ENCODE data around the gene PDZD2.
"Not testable (repeated sequence)": the region's sequence is repeated elsewhere in the genome, so short reads cannot be mapped to it uniquely, and the experiment has no call there.

PDZD2 gene

GRCh38 chr5:31939151-31939550 is 300.2 kb downstream of the PDZD2 start:
- DNase-seq: no peak

GRCh38 chr5:31941151-31941755 is 302.3 kb downstream of the PDZD2 start:
- no peak for DNase-seq

- DNase-seq: no peak
Observed at GRCh38 chr5:31942546-31942945, 303.6 kb downstream of the PDZD2 start.

GRCh38 chr5:31944684-31945445 is 305.9 kb downstream of the PDZD2 start:
- no peak for DNase-seq

- DNase-seq: no peak
Observed at GRCh38 chr5:31948006-31948405, 309.1 kb downstream of the PDZD2 start.

- DNase-seq: no peak
Observed at GRCh38 chr5:31952067-31952466, 313.1 kb downstream of the PDZD2 start.

- no peak for DNase-seq
Observed at GRCh38 chr5:31954091-31954490, 315.2 kb downstream of the PDZD2 start.

- DNase-seq: no peak
Observed at GRCh38 chr5:31957151-31957550, 318.2 kb downstream of the PDZD2 start.

- DNase-seq: no peak
Observed at GRCh38 chr5:31962351-31962751, 323.4 kb downstream of the PDZD2 start.

- no peak for DNase-seq
Observed at GRCh38 chr5:31962871-31963307, 324.0 kb downstream of the PDZD2 start.

GRCh38 chr5:31963358-31964006 is 324.6 kb downstream of the PDZD2 start:
- DNase-seq: no peak

GRCh38 chr5:31964007-31964360 is 325.1 kb downstream of the PDZD2 start:
- no peak for DNase-seq

GRCh38 chr5:31965227-31965626 is 326.3 kb downstream of the PDZD2 start:
- DNase-seq: no peak

- DNase-seq: no peak
Observed at GRCh38 chr5:31966936-31967335, 328.0 kb downstream of the PDZD2 start.

GRCh38 chr5:31967461-31967860 is 328.5 kb downstream of the PDZD2 start:
- no peak for DNase-seq

- no peak for DNase-seq
Observed at GRCh38 chr5:31972558-31972957, 333.6 kb downstream of the PDZD2 start.

GRCh38 chr5:31975189-31975612 is 336.3 kb downstream of the PDZD2 start:
- DNase-seq: not testable (repeated sequence)

GRCh38 chr5:31976169-31976568 is 337.2 kb downstream of the PDZD2 start:
- no peak for DNase-seq

- no peak for DNase-seq
Observed at GRCh38 chr5:31981361-31981945, 342.5 kb downstream of the PDZD2 start.

- no peak for DNase-seq
Observed at GRCh38 chr5:31982027-31982426, 343.1 kb downstream of the PDZD2 start.

- no peak for DNase-seq
Observed at GRCh38 chr5:31982621-31983020, 343.7 kb downstream of the PDZD2 start.

GRCh38 chr5:31983851-31984250 is 344.9 kb downstream of the PDZD2 start:
- no peak for DNase-seq

- no peak for DNase-seq
Observed at GRCh38 chr5:31984691-31985090, 345.8 kb downstream of the PDZD2 start.

- DNase-seq: no peak
Observed at GRCh38 chr5:31986101-31986500, 347.2 kb downstream of the PDZD2 start.

All from CD4-positive, alpha-beta T cell treated with Interleukin-21 for 1 hour (primary cell).